Peyer's patch (tissue), 4 donors: Measurements from ENCODE around the gene PANK1.

Experiments
- CTCF ChIP-seq, 6 experiments: fragments of 450-650 bp in 4 of 6; fragments of 200-600 bp in 2 of 6; sonication (generic) in 1 of 6; IDR thresholded peaks; one replicate each; pipeline ENCODE4 v1.5.1; 2017 to 2019; ENCODE audit warnings: antibody characterized with exemption in 6 of 6, mild to moderate bottlenecking in 3 of 6, moderate library complexity in 1 of 6
- POLR2A ChIP-seq, 2 donors: fragments of 450-650 bp; IDR thresholded peaks; one replicate each; pipeline ENCODE4 v1.5.1; 2017; ENCODE audit warnings: antibody characterized with exemption in 2 of 2, mild to moderate bottlenecking in 2 of 2, moderate library complexity in 2 of 2

- TF ChIP-seq CTCF (IDR thresholded peaks at IDR 0.05), result no peak
- TF ChIP-seq POLR2A (IDR thresholded peaks at IDR 0.05), result no peak
Observed at GRCh38 chr10:89651205-89651915, 6.3 kb upstream of the PANK1 start.
